ENCODE results near the gene TBC1D32. TPM values are rescaled to one million over a fixed set of nuclear protein-coding genes. Genes with fewer than 3 reads are reported as not detected.

Gene TBC1D32
- total RNA-seq, 4 donors from 2014 or later, result 13.4 to 49.6 (median 22.6) TPM

DNA sequence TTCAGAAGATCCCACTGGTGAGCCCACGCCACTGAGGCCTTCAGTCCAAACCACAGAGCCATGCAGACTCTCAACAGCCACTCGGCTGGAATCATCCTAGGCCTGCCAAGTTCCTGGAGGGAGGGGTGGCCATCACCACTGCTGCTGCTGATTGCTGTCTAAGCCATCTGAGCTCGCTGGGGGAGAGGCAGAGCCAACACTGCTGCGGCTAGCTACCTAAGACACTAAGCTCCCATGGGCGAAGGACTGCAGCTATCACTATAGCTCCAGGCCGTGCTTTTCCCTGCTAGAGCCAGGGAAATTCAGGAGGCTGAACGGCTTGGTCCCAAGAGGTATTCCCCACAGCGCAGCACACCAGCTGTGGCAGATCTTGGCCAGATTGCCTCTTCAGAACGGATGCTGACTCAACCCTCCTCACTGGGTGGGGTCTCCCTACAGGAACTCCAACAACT lies 73.6 kb downstream of the TBC1D32 start:
- H3K27me3 ChIP-seq, result no peaks in the 10 kb centered on the region
- no peaks in the 10 kb centered on the region for H3K4me1 ChIP-seq
- no peaks in the 10 kb centered on the region for H3K36me3 ChIP-seq
- intact Hi-C loops (cut with DNase I; ENCODE audit: low total_unique reads), result no loop called here
- H3K9me3 ChIP-seq, result peaks cover 0 to 9% of the 10 kb centered on the region in 2 donors
- H3K4me3 ChIP-seq, result no peak overlapping the region
- in situ Hi-C loops (cut with MboI; ENCODE audit: low pct_ligation_motif_present in 1 of 4, low pct_unique_long_range_greater_than_20kb in 1 of 4, low sequenced_read_pairs in 3 of 4), result no loop called here
- TF ChIP-seq POLR2AphosphoS5 (IDR thresholded peaks at IDR 0.05) (no peak), POLR2A (IDR thresholded peaks at IDR 0.05) (no peak), EP300 (IDR thresholded peaks at IDR 0.05; ENCODE audit: low read depth) (no peak)
- TF ChIP-seq, protein P1, sequence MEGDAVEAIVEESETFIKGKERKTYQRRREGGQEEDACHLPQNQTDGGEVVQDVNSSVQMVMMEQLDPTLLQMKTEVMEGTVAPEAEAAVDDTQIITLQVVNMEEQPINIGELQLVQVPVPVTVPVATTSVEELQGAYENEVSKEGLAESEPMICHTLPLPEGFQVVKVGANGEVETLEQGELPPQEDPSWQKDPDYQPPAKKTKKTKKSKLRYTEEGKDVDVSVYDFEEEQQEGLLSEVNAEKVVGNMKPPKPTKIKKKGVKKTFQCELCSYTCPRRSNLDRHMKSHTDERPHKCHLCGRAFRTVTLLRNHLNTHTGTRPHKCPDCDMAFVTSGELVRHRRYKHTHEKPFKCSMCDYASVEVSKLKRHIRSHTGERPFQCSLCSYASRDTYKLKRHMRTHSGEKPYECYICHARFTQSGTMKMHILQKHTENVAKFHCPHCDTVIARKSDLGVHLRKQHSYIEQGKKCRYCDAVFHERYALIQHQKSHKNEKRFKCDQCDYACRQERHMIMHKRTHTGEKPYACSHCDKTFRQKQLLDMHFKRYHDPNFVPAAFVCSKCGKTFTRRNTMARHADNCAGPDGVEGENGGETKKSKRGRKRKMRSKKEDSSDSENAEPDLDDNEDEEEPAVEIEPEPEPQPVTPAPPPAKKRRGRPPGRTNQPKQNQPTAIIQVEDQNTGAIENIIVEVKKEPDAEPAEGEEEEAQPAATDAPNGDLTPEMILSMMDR (IDR thresholded peaks at IDR 0.05), result no peak
- 73% methylated on average over 6 of the region's 9 CpGs; no CpG with 5 or more reads in 1 of the 2 donors for WGBS, 2 donors (ENCODE audit: low coverage in 1 of 2)
- DNase-seq, result no peak
- no peak overlapping the region for H3K27ac ChIP-seq

DNA sequence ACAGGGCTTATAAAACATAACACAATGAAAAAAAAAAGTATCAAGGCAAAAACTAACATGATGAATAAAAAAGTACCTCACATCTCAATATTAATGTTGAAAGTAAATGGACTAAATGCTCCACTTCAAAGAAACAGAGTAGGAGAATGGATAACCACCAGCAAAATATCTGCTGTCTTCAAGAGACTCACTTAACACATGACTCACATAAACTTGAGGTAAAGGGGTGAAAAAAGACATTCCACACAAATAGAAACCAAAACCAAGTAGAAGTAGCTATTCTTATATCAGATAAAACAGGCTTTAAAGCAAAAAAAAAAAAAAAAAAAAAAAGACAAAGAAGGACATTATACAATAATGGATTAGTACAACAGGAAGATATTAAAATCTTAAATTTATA lies 86.9 kb downstream of the TBC1D32 start:
- no peak for TF ChIP-seq POLR2A (IDR thresholded peaks at IDR 0.05)
- no peak for TF ChIP-seq POLR2AphosphoS5 (IDR thresholded peaks at IDR 0.05)
- TF ChIP-seq EP300 (IDR thresholded peaks at IDR 0.05; ENCODE audit: low read depth), result no peak
- TF ChIP-seq, protein P1 (IDR thresholded peaks at IDR 0.05), result no peak
- no peak overlapping the region for H3K4me3 ChIP-seq
- no peaks in the 10 kb centered on the region for H3K4me1 ChIP-seq
- intact Hi-C loops (cut with DNase I; ENCODE audit: low total_unique reads) (no loop called here), in situ Hi-C loops (cut with MboI; ENCODE audit: low pct_ligation_motif_present in 1 of 4, low pct_unique_long_range_greater_than_20kb in 1 of 4, low sequenced_read_pairs in 3 of 4) (no loop called here)
- H3K27ac ChIP-seq, result no peak overlapping the region
- no peak for DNase-seq
- no peaks in the 10 kb centered on the region for H3K36me3 ChIP-seq
- peaks cover 0 to 8% of the 10 kb centered on the region in 2 donors for H3K9me3 ChIP-seq
- no peaks in the 10 kb centered on the region for H3K27me3 ChIP-seq

DNA sequence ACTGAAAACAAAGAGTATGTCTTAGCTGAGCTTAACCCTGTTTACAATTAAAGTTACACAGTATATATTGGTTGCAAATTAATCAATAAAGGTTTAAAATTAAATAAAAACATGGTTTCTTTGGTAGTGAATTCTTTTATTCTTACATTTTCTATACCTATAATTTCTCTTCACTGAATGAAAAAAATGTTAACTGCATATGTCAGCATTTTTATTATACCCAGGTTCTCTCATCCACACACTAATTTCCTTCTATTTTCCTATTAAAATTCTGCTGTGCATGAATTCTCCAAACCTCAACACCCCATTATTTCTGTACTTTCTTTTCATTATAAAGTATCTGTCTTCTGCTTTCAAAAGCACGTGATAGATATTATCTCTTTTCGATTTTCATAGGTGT lies 91.9 kb downstream of the TBC1D32 start:
- H3K4me3 ChIP-seq, result no peak overlapping the region
- 88 to 94% methylated on average over 2 of the region's 2 CpGs for WGBS, 2 donors (ENCODE audit: low coverage in 1 of 2)
- no peak overlapping the region for H3K27ac ChIP-seq
- no peak for DNase-seq
- H3K9me3 ChIP-seq, result peaks cover 0 to 7% of the 10 kb centered on the region in 2 donors
- H3K27me3 ChIP-seq, result no peaks in the 10 kb centered on the region
- no peaks in the 10 kb centered on the region for H3K4me1 ChIP-seq
- intact Hi-C loops (cut with DNase I; ENCODE audit: low total_unique reads) (no loop called here), in situ Hi-C loops (cut with MboI; ENCODE audit: low pct_ligation_motif_present in 1 of 4, low pct_unique_long_range_greater_than_20kb in 1 of 4, low sequenced_read_pairs in 3 of 4) (no loop called here)
- H3K36me3 ChIP-seq, result peaks cover 0 to 3% (median 0%) of the 10 kb centered on the region in 4 donors
- TF ChIP-seq POLR2AphosphoS5 (IDR thresholded peaks at IDR 0.05) (no peak), POLR2A (IDR thresholded peaks at IDR 0.05) (no peak), EP300 (IDR thresholded peaks at IDR 0.05; ENCODE audit: low read depth) (no peak)
- TF ChIP-seq, protein P1 (IDR thresholded peaks at IDR 0.05), result no peak

DNA sequence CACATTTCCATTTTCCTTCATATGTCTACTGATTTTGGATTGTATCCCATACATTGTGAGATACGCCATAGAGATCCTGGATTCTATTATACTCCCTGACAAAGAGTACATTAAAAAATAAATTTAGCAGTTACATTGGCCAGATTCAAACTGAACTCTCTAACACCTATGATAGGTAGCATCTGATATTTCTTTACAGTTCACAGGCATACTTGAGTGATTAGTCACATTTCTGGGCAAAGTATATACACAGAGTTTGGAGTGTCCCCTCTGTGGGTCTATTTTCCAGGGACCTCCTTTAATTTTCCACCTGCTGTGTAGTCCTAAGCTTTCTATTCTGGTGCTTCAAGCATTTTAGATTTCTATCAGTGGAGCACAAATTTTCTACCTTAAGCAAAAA lies 96.4 kb downstream of the TBC1D32 start:
- in situ Hi-C loops (cut with MboI; ENCODE audit: low pct_ligation_motif_present in 1 of 4, low pct_unique_long_range_greater_than_20kb in 1 of 4, low sequenced_read_pairs in 3 of 4) (no loop called here), intact Hi-C loops (cut with DNase I; ENCODE audit: low total_unique reads) (no loop called here)
- Histone ChIP-seq H3K4me1 (no peaks in the 10 kb centered on the region), H3K27me3 (no peaks in the 10 kb centered on the region), H3K4me3 (no peak overlapping the region), H3K36me3 (peaks cover 0 to 3% (median 0%) of the 10 kb centered on the region in 4 donors), H3K9me3 (no peaks in the 10 kb centered on the region), H3K27ac (no peak overlapping the region)
- no peak for DNase-seq
- WGBS, 2 donors (ENCODE audit: low coverage in 1 of 2), result 100% methylated on average over 1 of the region's 1 CpG
- TF ChIP-seq POLR2A (IDR thresholded peaks at IDR 0.05), result no peak
- TF ChIP-seq, protein P1 (IDR thresholded peaks at IDR 0.05), result no peak
- TF ChIP-seq POLR2AphosphoS5 (IDR thresholded peaks at IDR 0.05), result no peak
- TF ChIP-seq EP300 (IDR thresholded peaks at IDR 0.05; ENCODE audit: low read depth), result no peak
